IMR-90 (cell line): ENCODE measurements around the gene OR4K17. TPM values are rescaled to one million over a fixed set of nuclear protein-coding genes. Genes with fewer than 3 reads are reported as not detected.

ENCODE experiments used
- ATAC-seq: fragments of 200-7000 bp; cut with Tn5 transposase; 2 replicates; pipeline ENCODE4 v1.9.1; 2020; ENCODE audit warnings: low read depth, mild to moderate bottlenecking, moderate library complexity
- BruUV-seq: library from RNA; stranded (reverse); fragments of 400-500 nt; replicated peaks from 2 replicates; lab custom pipeline; 2021; lab: Mats Ljungman, UMichigan
- CTCF ChIA-PET: fragments of 300-600 bp; formaldehyde crosslinking; extraction: SDS; loops from one replicate; lab custom pipeline; 2021; ENCODE audit warnings: antibody characterized with exemption; lab: Yijun Ruan, JAX
- POLR2A ChIA-PET: fragments of 300-600 bp; sonication (Branson Sonifier 250); formaldehyde crosslinking; loops from one replicate; lab custom pipeline; 2022; ENCODE audit warnings: antibody characterized with exemption; ENCODE audit not compliant: unreplicated experiment; lab: Charles Lee
- DNase-seq: peaks from one replicate; pipeline ENCODE4 v3.0.0; 2013
- H2AFZ ChIP-seq: replicated peaks from 2 replicates; pipeline ENCODE3; 2013; ENCODE audit warnings: low read length, mild to moderate bottlenecking; ENCODE audit not compliant: poor library complexity
- H2AK5ac ChIP-seq: 2 replicates; pipeline ENCODE4 v1.6.1; 2013; ENCODE audit warnings: low read depth, low read length, inconsistent platforms
- H2AK9ac ChIP-seq: replicated peaks from 2 replicates; pipeline ENCODE3; 2013; ENCODE audit warnings: mild to moderate bottlenecking, low read depth, low read length, moderate library complexity; ENCODE audit not compliant: poor library complexity
- H2BK120ac ChIP-seq: 2 replicates; pipeline ENCODE4 v1.6.1; 2013; ENCODE audit warnings: low read depth, low read length, inconsistent platforms
- H2BK15ac ChIP-seq: 3 replicates; pipeline ENCODE4 v1.6.1; 2013; ENCODE audit warnings: low read depth, low read length, inconsistent platforms
- H2BK20ac ChIP-seq: 2 replicates; pipeline ENCODE4 v1.6.1; 2013; ENCODE audit warnings: low read depth, mild to moderate bottlenecking, inconsistent platforms, low read length, moderate library complexity
- H2BK5ac ChIP-seq: 2 replicates; pipeline ENCODE4 v1.6.1; 2013; ENCODE audit warnings: mild to moderate bottlenecking, low read depth, low read length, inconsistent platforms; ENCODE audit not compliant: poor library complexity, severe bottlenecking
- H3K14ac ChIP-seq: replicated peaks from 2 replicates; pipeline ENCODE4 v1.6.1; 2013; ENCODE audit warnings: low read depth, low read length, inconsistent platforms
- H3K18ac ChIP-seq: 2 replicates; pipeline ENCODE4 v1.6.1; 2013; ENCODE audit warnings: low read depth, low read length, control low read depth
- H3K23ac ChIP-seq: 2 replicates; pipeline ENCODE4 v1.6.1; 2013; ENCODE audit warnings: low read depth, low read length, inconsistent platforms
- H3K27ac ChIP-seq: 2 replicates; pipeline ENCODE4 v1.5.1; 2013; ENCODE audit warnings: mild to moderate bottlenecking, control low read depth, low read length; ENCODE audit not compliant: insufficient read depth
- H3K27me3 ChIP-seq: 2 replicates; pipeline ENCODE4 v1.6.1; 2013; ENCODE audit warnings: low read length; ENCODE audit not compliant: control insufficient read depth, insufficient read depth
- H3K36me3 ChIP-seq: 2 replicates; pipeline ENCODE4 v1.6.1; 2013; ENCODE audit warnings: low read length, mixed read lengths; ENCODE audit not compliant: control insufficient read depth, insufficient read depth
- H3K4ac ChIP-seq: 2 replicates; pipeline ENCODE4 v1.6.1; 2013; ENCODE audit warnings: low read depth, low read length, inconsistent platforms
- H3K4me1 ChIP-seq: 2 replicates; pipeline ENCODE4 v1.6.1; 2013; ENCODE audit warnings: low read length, mixed read lengths; ENCODE audit not compliant: control insufficient read depth, insufficient read depth
- H3K4me2 ChIP-seq: 2 replicates; pipeline ENCODE4 v1.6.1; 2013; ENCODE audit warnings: low read depth, mild to moderate bottlenecking, control low read depth, low read length, moderate library complexity
- H3K4me3 ChIP-seq: 2 replicates; pipeline ENCODE4 v1.5.1; 2013; ENCODE audit warnings: low read depth, mild to moderate bottlenecking, control low read depth, low read length, moderate library complexity; ENCODE audit not compliant: insufficient read depth
- H3K56ac ChIP-seq: 2 replicates; pipeline ENCODE4 v1.6.1; 2013; ENCODE audit warnings: low read length, inconsistent platforms; ENCODE audit not compliant: insufficient read depth; ENCODE audit errors: extremely low read depth
- H3K79me1 ChIP-seq, 2 experiments: 2 replicates each; pipeline ENCODE4 v1.6.1; 2013; ENCODE audit warnings: low read length in 2 of 2, inconsistent platforms in 1 of 2, low read depth in 1 of 2
- H3K9ac ChIP-seq: 2 replicates; pipeline ENCODE4 v1.6.1; 2013; ENCODE audit warnings: low read depth, low read length, control low read depth
- H3K9me1 ChIP-seq: 2 replicates; pipeline ENCODE4 v1.6.1; 2013; ENCODE audit warnings: low read length, inconsistent platforms; ENCODE audit not compliant: insufficient read depth
- H3K9me3 ChIP-seq: 2 replicates; pipeline ENCODE4 v1.6.1; 2013; ENCODE audit warnings: low read length; ENCODE audit not compliant: control insufficient read depth, insufficient read depth
- H4K20me1 ChIP-seq: 2 replicates; pipeline ENCODE4 v1.6.1; 2013; ENCODE audit warnings: low read length, inconsistent platforms; ENCODE audit not compliant: insufficient read depth
- H4K5ac ChIP-seq: 2 replicates; pipeline ENCODE4 v1.6.1; 2013; ENCODE audit warnings: mild to moderate bottlenecking, low read depth, low read length, control low read depth
- H4K8ac ChIP-seq, 2 experiments: 2 replicates each; pipeline ENCODE4 v1.6.1; 2013; ENCODE audit warnings: low read depth in 2 of 2, low read length in 2 of 2, control low read depth in 1 of 2, inconsistent platforms in 1 of 2
- H4K91ac ChIP-seq: 2 replicates; pipeline ENCODE4 v1.6.1; 2013; ENCODE audit warnings: low read depth, low read length, inconsistent platforms; ENCODE audit not compliant: insufficient read depth
- BHLHE40 ChIP-seq: fragments of 150-350 bp; IDR thresholded peaks from 2 replicates; pipeline ENCODE4 v1.6.1; 2016; ENCODE audit warnings: mild to moderate bottlenecking, low read depth, low read length
- CEBPB ChIP-seq: IDR thresholded peaks from 2 replicates; pipeline ENCODE4 v1.6.1; 2012; ENCODE audit warnings: low read depth, low read length, improper control_type of control experiment
- CHD1 ChIP-seq: IDR thresholded peaks from 2 replicates; pipeline ENCODE4 v1.6.1; 2012; ENCODE audit warnings: low read depth, low read length, improper control_type of control experiment
- ELK1 ChIP-seq: fragments of 150-350 bp; IDR thresholded peaks from 2 replicates; pipeline ENCODE4 v1.6.1; 2016; ENCODE audit warnings: low read depth, mild to moderate bottlenecking, low read length, moderate library complexity, borderline replicate concordance
- FOS ChIP-seq: fragments of 150-350 bp; IDR thresholded peaks from 2 replicates; pipeline ENCODE4 v1.6.1; 2016; ENCODE audit warnings: low read depth, low read length
- MAFK ChIP-seq: IDR thresholded peaks from 2 replicates; pipeline ENCODE4 v1.6.1; 2012; ENCODE audit warnings: low read depth, low read length, improper control_type of control experiment
- MAZ ChIP-seq: IDR thresholded peaks from 2 replicates; pipeline ENCODE4 v1.6.1; 2012; ENCODE audit warnings: low read depth, mild to moderate bottlenecking, low read length, improper control_type of control experiment, moderate library complexity, borderline replicate concordance
- MXI1 ChIP-seq: IDR thresholded peaks from 2 replicates; pipeline ENCODE4 v1.6.1; 2012; ENCODE audit warnings: low read depth, mild to moderate bottlenecking, low read length, moderate library complexity, borderline replicate concordance
- NFE2L2 ChIP-seq: fragments of 150-350 bp; IDR thresholded peaks from 2 replicates; pipeline ENCODE4 v1.6.1; 2016; ENCODE audit warnings: low read depth, mild to moderate bottlenecking, low read length
- POLR2A ChIP-seq: IDR thresholded peaks from 2 replicates; pipeline ENCODE4 v1.6.1; 2012; ENCODE audit warnings: mild to moderate bottlenecking, low read depth, low read length
- RAD21 ChIP-seq: IDR thresholded peaks from 2 replicates; pipeline ENCODE4 v1.6.1; 2012; ENCODE audit warnings: low read length, improper control_type of control experiment
- RCOR1 ChIP-seq: IDR thresholded peaks from 2 replicates; pipeline ENCODE4 v1.6.1; 2012; ENCODE audit warnings: mild to moderate bottlenecking, low read length, improper control_type of control experiment; ENCODE audit not compliant: insufficient replicate concordance
- RFX5 ChIP-seq: IDR thresholded peaks from 2 replicates; pipeline ENCODE4 v1.8.0; 2012; ENCODE audit warnings: low read depth, mild to moderate bottlenecking, low read length, moderate library complexity
- SMC3 ChIP-seq: fragments of 150-350 bp; IDR thresholded peaks from 2 replicates; pipeline ENCODE4 v1.6.1; 2016; ENCODE audit warnings: low read depth, mild to moderate bottlenecking, antibody characterized with exemption, low read length, moderate library complexity
- WGBS, 2 experiments: methylation state at CpG; one replicate each; pipeline versions ENCODE4 v1.1.5 to v1.1.7; 2013; ENCODE audit warnings: missing lambda C conversion rate in 2 of 2; ENCODE audit not compliant: insufficient read length in 1 of 2; ENCODE audit errors: extremely low coverage in 2 of 2; 5-methylcytosine and 5-hydroxymethylcytosine counted together
- dilution Hi-C: fragments of 300-500 bp; cut with HindIII; formaldehyde crosslinking; loops from one replicate; pipeline ENCODE4 v1.14.3; 2018; ENCODE audit warnings: low sequenced_read_pairs; ENCODE audit not compliant: unreplicated experiment
- in situ Hi-C: fragments of 300-500 bp; cut with MboI; formaldehyde crosslinking; loops from 3 replicates; pipeline ENCODE4 v1.14.3; 2019; ENCODE audit warnings: low sequenced_read_pairs, inconsistent platforms, mixed read lengths
- intact Hi-C: fragments of 100-400 bp; cut with micrococcal nuclease; formaldehyde crosslinking; loops from 2 replicates; pipeline ENCODE4 v1.10.0; 2022
- polyA plus RNA-seq, 3 experiments: library from polyadenylated mRNA; depleted of rRNA; stranded (reverse); fragments of >200 nt; gene quantifications; 2 replicates each; pipeline ENCODE4 v1.2.3, GENCODE V29; 2012; ENCODE audit warnings: low replicate concordance in 1 of 3
- total RNA-seq: library from RNA; depleted of rRNA; stranded (reverse); fragments of >200 nt; gene quantifications from 2 replicates; pipeline ENCODE4 v1.2.3, GENCODE V29; 2012
- TF ChIP-seq, protein P1 (sequence below): fragments of 150-350 bp; IDR thresholded peaks from 2 replicates; pipeline ENCODE4 v1.6.1; 2017; ENCODE audit warnings: mild to moderate bottlenecking, antibody characterized with exemption, low read length, low read depth
- TF ChIP-seq, protein P2 (sequence below): conservative IDR thresholded peaks from 2 replicates; pipeline ENCODE4 v1.5.1; 2012; ENCODE audit warnings: mild to moderate bottlenecking, low read depth, low read length, improper control_type of control experiment

The OR4K17 gene
- total and polyA plus RNA-seq, 2 of the 4 experiments (the other 2 are of a cell fraction) = not detected

- Histone ChIP-seq H3K79me1 (no peaks in the 10 kb centered on the region), H3K9me3 (no peaks in the 10 kb centered on the region; the same call in 1 of the 2 replicates), H3K4ac (no peak overlapping the region), H3K4me1 (no peaks in the 10 kb centered on the region), H2BK15ac (no peak overlapping the region), H4K8ac (no peak overlapping the region), H3K14ac (no peak overlapping the region), H3K18ac (no peak overlapping the region), H3K27ac (no peak overlapping the region), H3K27me3 (no peaks in the 10 kb centered on the region), H2BK20ac (no peak overlapping the region), H3K4me2 (no peak overlapping the region), H3K23ac (no peak overlapping the region), H2AFZ (no peak overlapping the region), H2AK5ac (no peak overlapping the region), H3K9me1 (no peaks in the 10 kb centered on the region), H3K4me3 (no peak overlapping the region), H3K36me3 (no peaks in the 10 kb centered on the region), H3K9ac (no peak overlapping the region), H2BK5ac (no peak overlapping the region), H2BK120ac (no peak overlapping the region), H4K5ac (no peak overlapping the region), H4K20me1 (no peaks in the 10 kb centered on the region), H2AK9ac (no peak overlapping the region), H3K56ac (no peak overlapping the region), H4K91ac (no peak overlapping the region)
- ChIA-PET POLR2A (no interaction called here), CTCF (no interaction called here)
- TF ChIP-seq, protein P1, sequence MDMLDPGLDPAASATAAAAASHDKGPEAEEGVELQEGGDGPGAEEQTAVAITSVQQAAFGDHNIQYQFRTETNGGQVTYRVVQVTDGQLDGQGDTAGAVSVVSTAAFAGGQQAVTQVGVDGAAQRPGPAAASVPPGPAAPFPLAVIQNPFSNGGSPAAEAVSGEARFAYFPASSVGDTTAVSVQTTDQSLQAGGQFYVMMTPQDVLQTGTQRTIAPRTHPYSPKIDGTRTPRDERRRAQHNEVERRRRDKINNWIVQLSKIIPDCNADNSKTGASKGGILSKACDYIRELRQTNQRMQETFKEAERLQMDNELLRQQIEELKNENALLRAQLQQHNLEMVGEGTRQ = no peak
- TF ChIP-seq MAZ = no peak
- no peak for TF ChIP-seq BHLHE40
- no peak for TF ChIP-seq ELK1
- TF ChIP-seq MAFK = no peak
- TF ChIP-seq CHD1 = no peak
- no peak for TF ChIP-seq RFX5
- no peak for TF ChIP-seq POLR2A
- TF ChIP-seq, protein P2, sequence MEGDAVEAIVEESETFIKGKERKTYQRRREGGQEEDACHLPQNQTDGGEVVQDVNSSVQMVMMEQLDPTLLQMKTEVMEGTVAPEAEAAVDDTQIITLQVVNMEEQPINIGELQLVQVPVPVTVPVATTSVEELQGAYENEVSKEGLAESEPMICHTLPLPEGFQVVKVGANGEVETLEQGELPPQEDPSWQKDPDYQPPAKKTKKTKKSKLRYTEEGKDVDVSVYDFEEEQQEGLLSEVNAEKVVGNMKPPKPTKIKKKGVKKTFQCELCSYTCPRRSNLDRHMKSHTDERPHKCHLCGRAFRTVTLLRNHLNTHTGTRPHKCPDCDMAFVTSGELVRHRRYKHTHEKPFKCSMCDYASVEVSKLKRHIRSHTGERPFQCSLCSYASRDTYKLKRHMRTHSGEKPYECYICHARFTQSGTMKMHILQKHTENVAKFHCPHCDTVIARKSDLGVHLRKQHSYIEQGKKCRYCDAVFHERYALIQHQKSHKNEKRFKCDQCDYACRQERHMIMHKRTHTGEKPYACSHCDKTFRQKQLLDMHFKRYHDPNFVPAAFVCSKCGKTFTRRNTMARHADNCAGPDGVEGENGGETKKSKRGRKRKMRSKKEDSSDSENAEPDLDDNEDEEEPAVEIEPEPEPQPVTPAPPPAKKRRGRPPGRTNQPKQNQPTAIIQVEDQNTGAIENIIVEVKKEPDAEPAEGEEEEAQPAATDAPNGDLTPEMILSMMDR = no peak
- TF ChIP-seq RAD21 = no peak
- no peak for TF ChIP-seq RCOR1
- TF ChIP-seq NFE2L2 = no peak
- no peak for TF ChIP-seq FOS
- no peak for TF ChIP-seq MXI1
- TF ChIP-seq SMC3 = no peak
- no peak for TF ChIP-seq CEBPB
- no TSS peak for BruUV-seq
- no CpG with 5 or more reads among the region's 3 CpGs for WGBS, 2 experiments
- intact Hi-C loops = no loop called here
- ATAC-seq = no peak
- in situ Hi-C loops = no loop called here
- dilution Hi-C loops = no loop called here
- no peak for DNase-seq
Measured at GRCh38 chr14:20112321-20112720, 1.8 kb downstream of the OR4K17 start.
